Stimulated activated CD8-positive, alpha-beta memory T cell treated with anti-CD3 and anti-CD28 coated beads, Interleukin-4, amount 100 ng/mL, for 48 hours (primary cell): Measurements from ENCODE around the gene PNPLA7.
"Not testable (repeated sequence)": the region's sequence is repeated elsewhere in the genome, so short reads cannot be mapped to it uniquely, and the experiment has no call there.

Experiments
- DNase-seq: peaks from one replicate; pipeline ENCODE4 v3.0.0-alpha.2; 2020

PNPLA7 gene

DNA sequence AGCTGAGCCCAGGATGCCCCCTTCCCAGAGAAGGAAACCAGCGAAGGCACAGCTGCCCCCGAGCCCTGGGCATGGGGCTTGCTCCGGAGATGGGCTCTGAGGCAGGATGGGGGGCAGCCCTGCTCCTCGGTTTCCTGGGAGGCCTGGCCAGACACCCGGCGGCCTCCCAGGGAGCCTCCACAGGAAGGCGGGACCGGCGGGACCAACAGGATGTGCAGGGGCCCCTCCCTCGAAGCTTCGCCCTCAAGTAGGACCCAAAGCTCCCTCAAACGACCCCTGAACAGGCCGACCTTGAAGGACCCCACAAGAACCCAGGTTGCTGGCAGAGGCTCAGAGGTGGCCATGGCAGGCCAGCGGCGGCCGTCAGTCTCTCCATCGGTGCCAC, 138.9 kb downstream of the PNPLA7 start:
- DNase-seq: no peak

- no peak for DNase-seq
Observed at GRCh38 chr9:137410891-137411249, 139.3 kb downstream of the PNPLA7 start.

- not testable (repeated sequence) for DNase-seq
Observed at GRCh38 chr9:137410236-137410890, 139.8 kb downstream of the PNPLA7 start.
